Activated naive CD8-positive, alpha-beta T cell treated with anti-CD3 and anti-CD28 coated beads, Interleukin-2, amount 10 ng/mL, durations not matched to agents 7 days and 5 days (primary cell): ENCODE measurements around the gene BMERB1. TPM values are rescaled to one million over a fixed set of nuclear protein-coding genes. Genes with fewer than 3 reads are reported as not detected.

Source experiments
- ATAC-seq: fragments of 150-1000 bp; cut with Tn5 transposase; one replicate; pipeline ENCODE4 v1.10.0; 2021; ENCODE audit warnings: low read depth, moderate library complexity
- POLR2A ChIA-PET: fragments of 350-600 bp; sonication (Branson Sonifier 250); formaldehyde crosslinking; loops from one replicate; lab custom pipeline; 2021; ENCODE audit warnings: antibody characterized with exemption; lab: Charles Lee
- DNase-seq: peaks from one replicate; pipeline ENCODE4 v3.0.0; 2021
- H3K27ac Mint-ChIP-seq: one replicate; pipeline ENCODE4 v1.8.0; 2022; ENCODE audit warnings: mild to moderate bottlenecking, mixed read lengths
- H3K27me3 Mint-ChIP-seq: one replicate; pipeline ENCODE4 v1.8.0; 2022; ENCODE audit warnings: mild to moderate bottlenecking, moderate library complexity, mixed read lengths
- H3K36me3 Mint-ChIP-seq: one replicate; pipeline ENCODE4 v1.8.0; 2021; ENCODE audit warnings: mild to moderate bottlenecking, mixed read lengths
- H3K4me1 Mint-ChIP-seq: one replicate; pipeline ENCODE4 v1.8.0; 2021; ENCODE audit warnings: mixed read lengths
- H3K4me3 Mint-ChIP-seq: one replicate; pipeline ENCODE4 v1.8.0; 2022; ENCODE audit warnings: mild to moderate bottlenecking, moderate library complexity, mixed read lengths
- H3K9me3 Mint-ChIP-seq: one replicate; pipeline ENCODE4 v1.8.0; 2021; ENCODE audit warnings: mixed read lengths
- total RNA-seq, 2 experiments: library from RNA; stranded (reverse); gene quantifications; one replicate each; pipeline ENCODE4 v1.2.3, GENCODE V29; 2021

BMERB1 gene
- total RNA-seq, 2 experiments from 2014 or later, result 3.7 to 4.1 TPM

DNA sequence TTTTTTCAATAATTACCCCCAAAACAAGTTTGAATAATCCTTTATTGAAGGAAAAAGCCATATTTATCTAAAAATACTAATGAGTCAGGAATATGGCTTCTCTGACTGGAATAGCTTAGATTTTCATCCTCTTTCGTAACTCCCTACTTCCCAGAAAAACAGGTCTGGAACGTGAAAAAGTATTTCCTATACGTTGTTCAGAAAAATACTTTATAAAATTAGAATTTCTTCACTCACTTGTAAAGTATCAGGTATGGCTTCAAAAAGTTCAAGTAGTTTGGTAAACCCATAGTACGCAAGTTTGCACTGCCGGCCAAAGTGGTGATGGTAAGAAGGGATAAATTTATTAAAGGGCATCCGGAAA lies 174.9 kb downstream of the BMERB1 start:
- peaks cover 11% of the 10 kb centered on the region for H3K4me1 Mint-ChIP-seq
- DNase-seq, result no peak
- H3K4me3 Mint-ChIP-seq, result no peak overlapping the region
- no peak overlapping the region for H3K27ac Mint-ChIP-seq
- no peaks in the 10 kb centered on the region for H3K27me3 Mint-ChIP-seq
- ATAC-seq, result no peak
- H3K9me3 Mint-ChIP-seq, result no peaks in the 10 kb centered on the region
- POLR2A ChIA-PET, result no interaction called here
- peaks cover 37% of the 10 kb centered on the region for H3K36me3 Mint-ChIP-seq

DNA sequence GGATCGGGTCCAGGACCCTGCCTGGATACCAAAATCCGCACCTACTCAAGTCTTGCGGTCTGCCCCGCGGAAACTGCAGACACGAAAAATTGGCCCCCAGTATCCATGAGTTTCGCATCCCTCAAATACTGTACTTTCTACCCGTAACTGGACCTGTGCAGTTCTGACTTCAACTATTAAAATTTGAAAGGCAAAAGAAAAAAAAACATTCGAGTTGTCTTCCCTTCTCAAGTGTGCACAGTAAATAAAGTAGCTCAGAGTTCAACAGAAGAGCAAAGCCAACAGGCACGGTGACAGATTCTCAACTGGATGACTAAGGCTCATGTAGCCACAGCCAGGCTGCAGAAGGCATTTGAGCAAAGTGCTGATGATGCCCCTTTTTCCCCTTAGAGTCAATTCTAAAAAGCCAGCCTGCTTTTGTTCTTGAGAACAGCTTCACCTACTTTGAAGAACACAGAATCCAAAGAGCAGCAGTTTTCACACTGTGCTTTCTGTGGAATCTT lies 176.0 kb downstream of the BMERB1 start:
- Mint-ChIP-seq H3K27me3 (no peaks in the 10 kb centered on the region), H3K4me1 (peaks cover 11% of the 10 kb centered on the region), H3K27ac (no peak overlapping the region), H3K36me3 (peaks cover 39% of the 10 kb centered on the region), H3K4me3 (no peak overlapping the region), H3K9me3 (no peaks in the 10 kb centered on the region)
- no peak for ATAC-seq
- DNase-seq, result no peak
- POLR2A ChIA-PET, result no interaction called here

DNA sequence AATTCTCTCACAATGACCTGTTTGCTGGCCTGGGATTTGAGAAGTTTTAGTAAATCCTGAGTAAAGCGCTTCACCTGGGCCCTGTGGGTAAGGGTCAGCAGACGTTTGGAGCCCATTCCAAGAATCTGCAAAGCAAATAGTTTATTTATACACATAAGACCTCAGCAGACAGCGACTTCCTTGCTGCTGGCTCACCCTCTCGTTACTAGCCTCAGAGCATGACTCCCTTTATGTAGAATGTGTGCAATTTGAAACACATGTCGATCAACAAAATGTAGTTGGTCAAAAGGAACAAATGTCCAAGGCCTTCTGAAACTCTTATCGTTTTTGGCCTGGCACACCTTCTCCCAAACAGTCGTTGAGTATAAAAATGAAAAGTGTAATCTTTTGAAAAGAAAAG lies 177.2 kb downstream of the BMERB1 start:
- Mint-ChIP-seq H3K4me1 (peaks cover 2% of the 10 kb centered on the region), H3K9me3 (no peaks in the 10 kb centered on the region), H3K27me3 (no peaks in the 10 kb centered on the region), H3K36me3 (peaks cover 31% of the 10 kb centered on the region), H3K4me3 (no peak overlapping the region), H3K27ac (no peak overlapping the region)
- ATAC-seq (no peak), DNase-seq (no peak)
- POLR2A ChIA-PET, result no interaction called here

GRCh38 chr16:15613676-15614075 lies 179.3 kb downstream of the BMERB1 start:
- Mint-ChIP-seq H3K4me1 (no peaks in the 10 kb centered on the region), H3K27me3 (no peaks in the 10 kb centered on the region), H3K9me3 (no peaks in the 10 kb centered on the region), H3K36me3 (peaks cover 26% of the 10 kb centered on the region), H3K4me3 (no peak overlapping the region), H3K27ac (no peak overlapping the region)
- POLR2A ChIA-PET, result no interaction called here
- ATAC-seq (no peak), DNase-seq (no peak)

- H3K4me3 Mint-ChIP-seq, result no peak overlapping the region
- no peak for DNase-seq
- peaks cover 27% of the 10 kb centered on the region for H3K36me3 Mint-ChIP-seq
- H3K27ac Mint-ChIP-seq, result no peak overlapping the region
- ATAC-seq, result no peak
- POLR2A ChIA-PET, result no interaction called here
- no peaks in the 10 kb centered on the region for H3K4me1 Mint-ChIP-seq
- no peaks in the 10 kb centered on the region for H3K27me3 Mint-ChIP-seq
- no peaks in the 10 kb centered on the region for H3K9me3 Mint-ChIP-seq
These were observed 181.6 kb downstream of the BMERB1 start for GRCh38 chr16:15616012-15616411.

- Mint-ChIP-seq H3K27me3 (no peaks in the 10 kb centered on the region), H3K4me3 (no peak overlapping the region), H3K4me1 (no peaks in the 10 kb centered on the region), H3K36me3 (peaks cover 28% of the 10 kb centered on the region), H3K9me3 (no peaks in the 10 kb centered on the region), H3K27ac (no peak overlapping the region)
- no peak for ATAC-seq
- POLR2A ChIA-PET, result no interaction called here
- no peak for DNase-seq
These were observed 182.2 kb downstream of the BMERB1 start for GRCh38 chr16:15616475-15617165.

DNA sequence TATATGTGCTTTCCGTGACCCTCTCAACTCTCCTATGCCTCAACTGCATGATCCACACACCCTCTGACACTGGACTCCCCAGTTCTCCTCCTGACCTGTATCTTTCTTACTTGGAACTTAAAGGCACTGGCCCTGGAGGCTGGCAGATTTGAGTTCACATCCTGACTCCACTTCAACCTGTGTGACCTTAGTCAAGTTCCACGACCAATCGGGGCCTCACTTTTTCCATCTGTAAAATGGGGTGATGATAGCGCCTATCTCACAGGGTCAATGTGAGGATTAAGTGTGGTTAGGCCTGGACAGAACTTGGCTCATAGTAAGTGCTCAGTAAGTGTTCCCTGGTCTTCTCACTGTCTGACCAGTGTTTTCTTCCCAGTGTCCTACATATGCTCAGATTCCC lies 183.5 kb downstream of the BMERB1 start:
- peaks cover 27% of the 10 kb centered on the region for H3K36me3 Mint-ChIP-seq
- no peaks in the 10 kb centered on the region for H3K9me3 Mint-ChIP-seq
- no peak overlapping the region for H3K4me3 Mint-ChIP-seq
- ATAC-seq (no peak), DNase-seq (no peak)
- no peaks in the 10 kb centered on the region for H3K27me3 Mint-ChIP-seq
- H3K4me1 Mint-ChIP-seq, result no peaks in the 10 kb centered on the region
- POLR2A ChIA-PET, result no interaction called here
- H3K27ac Mint-ChIP-seq, result no peak overlapping the region

DNA sequence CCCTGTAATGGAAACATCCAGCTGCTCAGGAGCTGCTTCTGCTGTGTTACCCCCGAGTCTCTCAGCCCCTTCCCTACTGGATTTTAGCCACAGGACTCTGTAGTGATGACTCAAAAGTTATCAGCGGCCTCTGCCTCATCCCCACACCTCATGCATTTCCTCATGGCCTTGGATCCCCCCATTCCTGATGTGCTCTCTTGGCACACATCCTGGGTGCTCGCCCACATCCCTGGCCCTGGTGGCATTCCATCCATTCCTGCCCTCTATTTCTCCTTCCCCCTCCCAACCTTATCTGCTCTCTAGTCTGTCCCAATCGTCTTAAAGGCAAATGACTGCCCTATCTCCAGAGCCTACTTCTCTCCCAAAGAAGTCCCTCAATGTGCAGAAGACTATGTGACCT lies 184.0 kb downstream of the BMERB1 start:
- POLR2A ChIA-PET, result no interaction called here
- no peak overlapping the region for H3K4me3 Mint-ChIP-seq
- no peak for DNase-seq
- H3K36me3 Mint-ChIP-seq, result peaks cover 27% of the 10 kb centered on the region
- no peak overlapping the region for H3K27ac Mint-ChIP-seq
- H3K27me3 Mint-ChIP-seq, result no peaks in the 10 kb centered on the region
- no peak for ATAC-seq
- no peaks in the 10 kb centered on the region for H3K4me1 Mint-ChIP-seq
- H3K9me3 Mint-ChIP-seq, result no peaks in the 10 kb centered on the region

DNA sequence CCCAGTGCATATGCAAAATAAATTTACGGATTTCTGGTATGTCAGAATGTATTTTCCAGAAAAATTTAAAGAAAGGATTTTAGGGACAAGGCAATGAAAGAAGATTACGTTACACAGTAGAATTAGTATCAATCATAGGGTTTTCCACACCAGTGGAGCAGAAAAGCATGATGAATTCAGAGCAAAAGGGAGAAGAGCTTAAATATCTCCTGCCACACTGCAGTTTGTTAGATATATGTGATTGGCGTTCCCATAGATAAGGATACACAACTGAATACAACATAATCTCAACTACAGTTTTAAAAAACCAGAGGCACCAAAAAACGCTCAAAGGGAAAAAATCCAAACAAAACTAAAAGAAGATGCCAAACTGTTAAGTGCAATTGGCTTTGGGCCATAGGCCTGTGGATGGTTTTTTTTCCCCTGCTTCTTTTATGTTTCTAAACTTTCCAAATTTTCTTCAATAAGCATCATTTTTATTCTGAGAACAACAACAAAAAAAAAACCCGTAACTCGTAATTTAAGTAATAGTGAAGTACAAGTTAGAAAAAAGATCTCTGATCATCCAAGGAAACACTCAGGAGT lies 186.3 kb downstream of the BMERB1 start:
- Mint-ChIP-seq H3K27ac (no peak overlapping the region), H3K4me3 (no peak overlapping the region), H3K36me3 (peaks cover 28% of the 10 kb centered on the region), H3K4me1 (no peaks in the 10 kb centered on the region), H3K9me3 (no peaks in the 10 kb centered on the region), H3K27me3 (no peaks in the 10 kb centered on the region)
- POLR2A ChIA-PET, result no interaction called here
- no peak for ATAC-seq
- DNase-seq, result no peak

DNA sequence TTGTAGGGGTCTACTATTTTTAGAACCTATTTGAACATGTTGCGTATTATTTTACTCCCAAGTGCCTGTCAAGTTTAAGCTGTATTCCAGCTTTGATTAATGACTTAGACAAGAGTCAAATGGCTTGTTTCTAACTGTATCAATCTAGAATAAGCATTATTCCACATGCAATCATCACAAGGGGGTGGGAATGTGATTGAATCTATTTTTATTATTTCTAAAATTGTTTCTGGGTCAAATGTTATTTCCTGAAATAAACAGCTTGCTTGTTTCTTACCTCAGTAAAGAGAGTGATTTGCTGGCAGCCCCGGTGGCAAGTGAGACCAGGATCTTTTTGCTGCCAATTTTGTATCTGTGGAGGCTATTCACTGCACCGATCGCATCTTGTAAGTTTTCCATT lies 187.1 kb downstream of the BMERB1 start:
- Mint-ChIP-seq H3K9me3 (no peaks in the 10 kb centered on the region), H3K27ac (no peak overlapping the region), H3K27me3 (no peaks in the 10 kb centered on the region), H3K4me3 (no peak overlapping the region), H3K4me1 (no peaks in the 10 kb centered on the region), H3K36me3 (peaks cover 27% of the 10 kb centered on the region)
- ATAC-seq, result no peak
- no peak for DNase-seq
- POLR2A ChIA-PET, result no interaction called here

GRCh38 chr16:15621889-15622288 lies 187.5 kb downstream of the BMERB1 start:
- Mint-ChIP-seq H3K36me3 (peaks cover 27% of the 10 kb centered on the region), H3K27me3 (no peaks in the 10 kb centered on the region), H3K4me1 (no peaks in the 10 kb centered on the region), H3K27ac (no peak overlapping the region), H3K9me3 (no peaks in the 10 kb centered on the region), H3K4me3 (no peak overlapping the region)
- DNase-seq (no peak), ATAC-seq (no peak)
- POLR2A ChIA-PET, result no interaction called here

- H3K27ac Mint-ChIP-seq, result no peak overlapping the region
- no peaks in the 10 kb centered on the region for H3K27me3 Mint-ChIP-seq
- no peak overlapping the region for H3K4me3 Mint-ChIP-seq
- peaks cover 43% of the 10 kb centered on the region for H3K36me3 Mint-ChIP-seq
- H3K4me1 Mint-ChIP-seq, result peaks cover 15% of the 10 kb centered on the region
- ATAC-seq (no peak), DNase-seq (no peak)
- no peaks in the 10 kb centered on the region for H3K9me3 Mint-ChIP-seq
- POLR2A ChIA-PET, result interaction anchor here (0.6 to 1.8 kb wide), 2 partner anchors 11 to 443 kb away, joined by 3 to 6 read pairs; partner anchors contain the start of gene MARF1
These were observed 197.5 kb downstream of the BMERB1 start for GRCh38 chr16:15631730-15632409.

- H3K27ac Mint-ChIP-seq, result peak overlapping the region; percentile 84
- ATAC-seq (no peak), DNase-seq (no peak)
- peaks cover 42% of the 10 kb centered on the region for H3K4me1 Mint-ChIP-seq
- no peaks in the 10 kb centered on the region for H3K27me3 Mint-ChIP-seq
- POLR2A ChIA-PET, result no interaction called here
- H3K4me3 Mint-ChIP-seq, result peak overlapping the region; percentile 47
- no peaks in the 10 kb centered on the region for H3K9me3 Mint-ChIP-seq
- H3K36me3 Mint-ChIP-seq, result peaks cover 56% of the 10 kb centered on the region
These were observed 201.5 kb downstream of the BMERB1 start for GRCh38 chr16:15635926-15636325.

GRCh38 chr16:15636392-15636873 lies 202.0 kb downstream of the BMERB1 start:
- POLR2A ChIA-PET, result no interaction called here
- H3K9me3 Mint-ChIP-seq, result no peaks in the 10 kb centered on the region
- H3K27me3 Mint-ChIP-seq, result no peaks in the 10 kb centered on the region
- DNase-seq (no peak), ATAC-seq (peak; percentile 61)
- H3K4me1 Mint-ChIP-seq, result peaks cover 46% of the 10 kb centered on the region
- peak overlapping the region; percentile 84 for H3K27ac Mint-ChIP-seq
- H3K36me3 Mint-ChIP-seq, result peaks cover 52% of the 10 kb centered on the region
- H3K4me3 Mint-ChIP-seq, result peak overlapping the region; percentile 47
